ENCODE data around the gene GOLGA5.

Gene GOLGA5

GRCh38 chr14:92866181-92866752 lies 72.2 kb downstream of the GOLGA5 start:
- Histone ChIP-seq H3K4me2 (ENCODE audit: low read length) (no peak overlapping the region), H3K4me3 (ENCODE audit: low read length) (no peak overlapping the region), H3K36me3 (ENCODE audit: insufficient read depth, low read length) (no peaks in the 10 kb centered on the region), H3K9me3 (replicated peaks; ENCODE audit: low read length) (no peaks in the 10 kb centered on the region), H3K27me3 (ENCODE audit: control insufficient read depth, insufficient read depth, low read length) (peaks cover 6% of the 10 kb centered on the region), H3K4me1 (ENCODE audit: control insufficient read depth, insufficient read depth, low read length) (no peaks in the 10 kb centered on the region), H3K9ac (ENCODE audit: low read depth, low read length) (no peak overlapping the region)

DNA sequence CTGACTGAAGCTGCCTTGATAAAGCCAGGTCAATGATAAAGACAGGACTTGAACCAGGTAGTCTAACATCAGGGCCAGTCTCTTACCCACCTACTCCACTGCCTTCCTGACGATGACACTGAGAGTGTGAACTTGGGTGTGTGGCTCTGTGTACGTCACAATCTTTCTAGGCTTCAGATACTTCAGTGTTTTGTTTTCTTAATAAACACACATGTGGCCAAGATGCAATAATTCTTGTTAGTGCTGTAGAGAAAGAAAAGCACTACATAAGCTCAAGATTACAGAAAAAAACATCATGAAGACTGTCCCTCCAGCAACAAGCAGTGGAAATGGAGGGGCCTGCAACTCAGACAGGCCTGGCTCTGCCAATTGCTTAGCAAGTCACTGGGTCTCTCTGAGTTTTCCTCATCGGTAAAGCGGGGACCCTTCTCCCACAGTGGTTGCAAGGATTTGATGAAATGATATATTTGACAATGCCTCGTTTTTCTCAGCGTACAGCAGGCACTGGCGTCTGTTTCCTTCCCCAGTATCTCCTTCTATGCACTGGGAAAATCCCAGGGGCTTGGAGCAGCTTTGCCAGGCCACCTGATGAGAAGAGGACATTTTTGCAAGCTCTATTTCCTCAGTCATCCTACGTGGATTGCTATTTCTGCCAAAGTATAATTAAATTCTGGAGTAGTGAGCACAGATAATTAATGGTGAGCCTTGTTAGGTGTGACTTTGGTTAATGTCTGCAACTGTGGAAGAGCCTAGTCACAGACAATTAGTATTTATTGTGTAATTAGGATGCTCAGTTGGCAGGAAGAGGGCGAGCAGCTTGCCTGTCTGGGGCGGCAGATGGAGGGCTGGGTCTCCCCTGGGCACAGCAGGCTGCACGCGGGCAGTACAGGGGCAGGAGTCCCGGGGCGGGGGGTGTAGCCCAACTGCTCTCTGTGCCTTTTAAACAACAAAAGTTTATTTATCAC lies 73.1 kb downstream of the GOLGA5 start:
- no peak overlapping the region for H3K9ac ChIP-seq (ENCODE audit: low read depth, low read length)
- H3K36me3 ChIP-seq (ENCODE audit: insufficient read depth, low read length), result no peaks in the 10 kb centered on the region
- H3K4me2 ChIP-seq (ENCODE audit: low read length), result no peak overlapping the region
- H3K4me1 ChIP-seq (ENCODE audit: control insufficient read depth, insufficient read depth, low read length), result no peaks in the 10 kb centered on the region
- H3K27me3 ChIP-seq (ENCODE audit: control insufficient read depth, insufficient read depth, low read length), result peaks cover under 1% of the 10 kb centered on the region
- no peaks in the 10 kb centered on the region for H3K9me3 ChIP-seq (replicated peaks; ENCODE audit: low read length)
- H3K4me3 ChIP-seq (ENCODE audit: low read length), result no peak overlapping the region

GRCh38 chr14:92874962-92875661 lies 81.0 kb downstream of the GOLGA5 start:
- Histone ChIP-seq H3K36me3 (ENCODE audit: insufficient read depth, low read length) (no peaks in the 10 kb centered on the region), H3K9me3 (replicated peaks; ENCODE audit: low read length) (no peaks in the 10 kb centered on the region), H3K9ac (ENCODE audit: low read depth, low read length) (no peak overlapping the region)

GRCh38 chr14:92877757-92878431 lies 83.8 kb downstream of the GOLGA5 start:
- Histone ChIP-seq H3K4me1 (ENCODE audit: control insufficient read depth, insufficient read depth, low read length) (no peaks in the 10 kb centered on the region), H3K9me3 (replicated peaks; ENCODE audit: low read length) (no peaks in the 10 kb centered on the region), H3K4me3 (ENCODE audit: low read length) (no peak overlapping the region), H3K36me3 (ENCODE audit: insufficient read depth, low read length) (no peaks in the 10 kb centered on the region), H3K27me3 (ENCODE audit: control insufficient read depth, insufficient read depth, low read length) (peaks cover 70% of the 10 kb centered on the region), H3K4me2 (ENCODE audit: low read length) (no peak overlapping the region), H3K9ac (ENCODE audit: low read depth, low read length) (no peak overlapping the region)

More at GRCh38 chr14:92874962-92875661, 81.0 kb downstream of the GOLGA5 start:
- no peaks in the 10 kb centered on the region for H3K4me1 ChIP-seq (ENCODE audit: control insufficient read depth, insufficient read depth, low read length)
- H3K4me3 ChIP-seq (ENCODE audit: low read length), result no peak overlapping the region
- no peak overlapping the region for H3K4me2 ChIP-seq (ENCODE audit: low read length)
- H3K27me3 ChIP-seq (ENCODE audit: control insufficient read depth, insufficient read depth, low read length), result peaks cover 56% of the 10 kb centered on the region

GRCh38 chr14:92880351-92880750 lies 86.2 kb downstream of the GOLGA5 start:
- Histone ChIP-seq H3K4me1 (ENCODE audit: control insufficient read depth, insufficient read depth, low read length) (no peaks in the 10 kb centered on the region), H3K4me2 (ENCODE audit: low read length) (no peak overlapping the region), H3K9ac (ENCODE audit: low read depth, low read length) (no peak overlapping the region), H3K36me3 (ENCODE audit: insufficient read depth, low read length) (no peaks in the 10 kb centered on the region), H3K27me3 (ENCODE audit: control insufficient read depth, insufficient read depth, low read length) (peaks cover 61% of the 10 kb centered on the region), H3K9me3 (replicated peaks; ENCODE audit: low read length) (no peaks in the 10 kb centered on the region), H3K4me3 (ENCODE audit: low read length) (no peak overlapping the region)

- peaks cover 62% of the 10 kb centered on the region for H3K27me3 ChIP-seq (ENCODE audit: control insufficient read depth, insufficient read depth, low read length)
- H3K9ac ChIP-seq (ENCODE audit: low read depth, low read length), result no peak overlapping the region
- H3K4me1 ChIP-seq (ENCODE audit: control insufficient read depth, insufficient read depth, low read length), result no peaks in the 10 kb centered on the region
- H3K4me3 ChIP-seq (ENCODE audit: low read length), result no peak overlapping the region
- H3K4me2 ChIP-seq (ENCODE audit: low read length), result no peak overlapping the region
- H3K36me3 ChIP-seq (ENCODE audit: insufficient read depth, low read length), result no peaks in the 10 kb centered on the region
- no peaks in the 10 kb centered on the region for H3K9me3 ChIP-seq (replicated peaks; ENCODE audit: low read length)
These were observed 86.7 kb downstream of the GOLGA5 start for GRCh38 chr14:92880851-92881250.

DNA sequence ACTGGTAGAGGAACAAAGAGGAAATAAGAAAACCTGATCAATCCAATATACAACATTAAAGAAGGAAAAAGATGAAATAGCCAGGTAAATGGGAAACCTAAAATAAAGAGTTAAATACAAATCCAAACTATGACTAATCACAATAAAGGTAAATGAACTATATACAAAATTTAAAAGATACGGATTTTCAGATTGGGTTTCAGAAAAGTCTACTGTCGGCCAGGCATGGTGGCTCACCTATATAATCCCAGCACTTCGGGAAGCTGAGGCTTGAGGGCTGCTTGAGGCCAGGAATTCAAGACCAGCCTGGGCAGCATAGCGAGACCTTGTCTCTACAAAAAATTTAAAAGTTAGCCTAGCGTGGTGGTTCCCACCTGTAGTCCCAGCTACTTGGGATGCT lies 89.0 kb downstream of the GOLGA5 start:
- Histone ChIP-seq H3K27me3 (ENCODE audit: control insufficient read depth, insufficient read depth, low read length) (peaks cover 57% of the 10 kb centered on the region), H3K4me2 (ENCODE audit: low read length) (no peak overlapping the region)

GRCh38 chr14:92884410-92884809 lies 90.3 kb downstream of the GOLGA5 start:
- no peak overlapping the region for H3K9ac ChIP-seq (ENCODE audit: low read depth, low read length)
- peaks cover 46% of the 10 kb centered on the region for H3K27me3 ChIP-seq (ENCODE audit: control insufficient read depth, insufficient read depth, low read length)
- H3K4me3 ChIP-seq (ENCODE audit: low read length), result no peak overlapping the region
- no peak overlapping the region for H3K4me2 ChIP-seq (ENCODE audit: low read length)
- H3K4me1 ChIP-seq (ENCODE audit: control insufficient read depth, insufficient read depth, low read length), result no peaks in the 10 kb centered on the region
- H3K9me3 ChIP-seq (replicated peaks; ENCODE audit: low read length), result no peaks in the 10 kb centered on the region
- H3K36me3 ChIP-seq (ENCODE audit: insufficient read depth, low read length), result no peaks in the 10 kb centered on the region

More for the DNA sequence above, 89.0 kb downstream of the GOLGA5 start:
- Histone ChIP-seq H3K4me1 (ENCODE audit: control insufficient read depth, insufficient read depth, low read length) (no peaks in the 10 kb centered on the region), H3K9ac (ENCODE audit: low read depth, low read length) (no peak overlapping the region), H3K9me3 (replicated peaks; ENCODE audit: low read length) (no peaks in the 10 kb centered on the region), H3K36me3 (ENCODE audit: insufficient read depth, low read length) (no peaks in the 10 kb centered on the region), H3K4me3 (ENCODE audit: low read length) (no peak overlapping the region)

DNA sequence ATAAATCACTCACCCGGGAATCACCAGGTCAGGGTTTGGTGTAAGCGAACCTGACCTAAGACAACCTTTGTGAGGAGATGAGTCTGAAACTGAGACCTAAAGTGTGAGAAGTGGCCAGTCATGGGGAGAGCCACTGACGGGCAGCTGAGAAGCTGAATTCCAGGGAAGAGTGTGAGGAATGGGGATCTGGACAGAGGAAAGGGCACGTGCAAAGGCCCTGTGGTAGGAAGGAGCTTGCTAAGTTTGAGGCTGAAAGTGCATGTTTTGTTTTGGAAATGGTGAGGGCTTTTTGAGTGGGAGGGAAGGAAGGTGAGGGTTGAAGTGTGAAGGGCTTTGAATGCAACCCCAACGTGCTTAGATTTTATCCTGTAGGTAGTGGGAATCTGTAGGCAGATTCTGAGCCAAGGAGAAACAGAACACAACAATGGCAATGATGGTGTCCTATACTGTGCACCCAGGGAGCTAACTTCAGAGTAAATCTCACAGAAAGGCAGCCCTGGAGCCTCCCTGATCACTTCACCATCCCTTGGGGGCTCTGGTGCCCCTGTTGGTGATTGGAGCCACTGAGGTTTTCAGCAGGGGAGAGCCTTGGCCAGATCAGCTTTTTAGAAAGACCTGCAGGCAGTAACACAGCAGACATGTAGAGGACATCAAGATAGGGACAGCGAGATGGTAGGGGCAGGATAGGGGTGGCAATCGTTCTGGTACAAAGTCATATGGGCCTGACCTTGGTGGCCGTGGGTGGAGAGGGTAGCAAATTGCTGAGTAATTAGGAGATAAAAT lies 91.4 kb downstream of the GOLGA5 start:
- Histone ChIP-seq H3K9me3 (replicated peaks; ENCODE audit: low read length) (no peaks in the 10 kb centered on the region), H3K36me3 (ENCODE audit: insufficient read depth, low read length) (no peaks in the 10 kb centered on the region), H3K4me2 (ENCODE audit: low read length) (no peak overlapping the region), H3K4me1 (ENCODE audit: control insufficient read depth, insufficient read depth, low read length) (no peaks in the 10 kb centered on the region), H3K27me3 (ENCODE audit: control insufficient read depth, insufficient read depth, low read length) (peaks cover 50% of the 10 kb centered on the region), H3K4me3 (ENCODE audit: low read length) (no peak overlapping the region), H3K9ac (ENCODE audit: low read depth, low read length) (no peak overlapping the region)

DNA sequence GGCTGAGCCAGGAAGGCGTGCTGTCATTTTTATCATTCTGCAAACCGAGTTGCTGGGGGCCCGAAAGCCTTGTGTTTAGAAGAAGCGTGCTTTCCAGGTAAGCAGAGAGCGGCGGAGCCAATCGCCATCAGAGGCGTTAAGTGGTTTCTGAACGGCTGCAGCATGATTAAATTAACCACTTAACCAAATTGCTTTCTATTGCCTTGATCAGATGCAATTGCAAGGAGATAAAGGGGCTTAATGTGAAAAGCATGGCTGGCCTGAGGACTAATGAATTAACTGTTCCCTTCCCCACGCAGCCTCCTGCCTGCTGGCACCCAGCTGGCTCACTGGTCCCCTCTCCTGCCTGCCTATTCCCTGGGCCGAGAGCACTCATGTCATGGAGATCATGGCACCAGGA lies 92.2 kb downstream of the GOLGA5 start:
- Histone ChIP-seq H3K27me3 (ENCODE audit: control insufficient read depth, insufficient read depth, low read length) (peaks cover 44% of the 10 kb centered on the region), H3K4me2 (ENCODE audit: low read length) (no peak overlapping the region), H3K4me1 (ENCODE audit: control insufficient read depth, insufficient read depth, low read length) (no peaks in the 10 kb centered on the region), H3K36me3 (ENCODE audit: insufficient read depth, low read length) (no peaks in the 10 kb centered on the region), H3K9ac (ENCODE audit: low read depth, low read length) (no peak overlapping the region), H3K4me3 (ENCODE audit: low read length) (no peak overlapping the region), H3K9me3 (replicated peaks; ENCODE audit: low read length) (no peaks in the 10 kb centered on the region)
